Measurements from ENCODE around the gene SEMA7A. TPM values are rescaled to one million over a fixed set of nuclear protein-coding genes. Genes with fewer than 3 reads are reported as not detected.

SEMA7A gene
- total and polyA plus RNA-seq, 2 donors from 2014 or later: 2.8 to 3.6 TPM

GRCh38 chr15:74443100-74443909 lies 9.5 kb upstream of the SEMA7A start:
- intact Hi-C loops (cut with DNase I): no loop called here
- FAIRE-seq: no peak
- no peak overlapping the region for H3K9ac ChIP-seq (ENCODE audit: low read length in 3 of 3)

GRCh38 chr15:74442604-74443003 lies 8.8 kb upstream of the SEMA7A start:
- H3K9ac ChIP-seq (ENCODE audit: low read length in 3 of 3): no peak overlapping the region
- H3K36me3 ChIP-seq (ENCODE audit: control insufficient read depth in 2 of 3, insufficient read depth in 3 of 3, low read length in 3 of 3): peaks cover 0 to 11% (median 6%) of the 10 kb centered on the region in 3 donors
- no peak overlapping the region for H3K27ac ChIP-seq (ENCODE audit: low read depth in 2 of 2, low read length in 2 of 2)
- no peak for DNase-seq
- TF ChIP-seq CTCF (IDR thresholded peaks at IDR 0.05; ENCODE audit: borderline replicate concordance, extremely low read depth, insufficient read depth): no peak
- peaks cover 0 to 5% (median 0%) of the 10 kb centered on the region in 3 donors for H3K4me1 ChIP-seq (ENCODE audit: control insufficient read depth in 2 of 3, insufficient read depth in 2 of 3, low read depth in 1 of 3, low read length in 3 of 3)
- no peaks in the 10 kb centered on the region for H3K27me3 ChIP-seq (ENCODE audit: control insufficient read depth, insufficient read depth, low read length)
- intact Hi-C loops (cut with DNase I): no loop called here
- H3K9me3 ChIP-seq (ENCODE audit: control insufficient read depth in 2 of 3, insufficient read depth in 1 of 3, low read length in 3 of 3): no peaks in the 10 kb centered on the region
- FAIRE-seq: no peak
- no peak overlapping the region for H3K4me3 ChIP-seq (ENCODE audit: low read length in 3 of 3)

More at GRCh38 chr15:74443100-74443909, 9.5 kb upstream of the SEMA7A start:
- Histone ChIP-seq H3K36me3 (ENCODE audit: control insufficient read depth in 2 of 3, insufficient read depth in 3 of 3, low read length in 3 of 3) (peaks cover 2 to 11% (median 10%) of the 10 kb centered on the region in 3 donors), H3K4me1 (ENCODE audit: control insufficient read depth in 2 of 3, insufficient read depth in 2 of 3, low read depth in 1 of 3, low read length in 3 of 3) (peaks cover 0 to 5% (median 0%) of the 10 kb centered on the region in 3 donors), H3K27me3 (ENCODE audit: control insufficient read depth, insufficient read depth, low read length) (no peaks in the 10 kb centered on the region), H3K4me3 (ENCODE audit: low read length in 3 of 3) (no peak overlapping the region), H3K9me3 (ENCODE audit: control insufficient read depth in 2 of 3, insufficient read depth in 1 of 3, low read length in 3 of 3) (no peaks in the 10 kb centered on the region), H3K27ac (ENCODE audit: low read depth in 2 of 2, low read length in 2 of 2) (no peak overlapping the region)
- DNase-seq: peak in 1 of 5 donors; percentile 30
- no peak for TF ChIP-seq CTCF (IDR thresholded peaks at IDR 0.05; ENCODE audit: borderline replicate concordance, extremely low read depth, insufficient read depth)

- FAIRE-seq (no peak), DNase-seq (no peak)
- Histone ChIP-seq H3K4me1 (ENCODE audit: control insufficient read depth in 2 of 3, insufficient read depth in 2 of 3, low read depth in 1 of 3, low read length in 3 of 3) (peaks cover 0 to 5% (median 0%) of the 10 kb centered on the region in 3 donors), H3K9me3 (ENCODE audit: control insufficient read depth in 2 of 3, insufficient read depth in 1 of 3, low read length in 3 of 3) (no peaks in the 10 kb centered on the region), H3K4me3 (ENCODE audit: low read length in 3 of 3) (no peak overlapping the region), H3K9ac (ENCODE audit: low read length in 3 of 3) (no peak overlapping the region), H3K36me3 (ENCODE audit: control insufficient read depth in 2 of 3, insufficient read depth in 3 of 3, low read length in 3 of 3) (peaks cover 0 to 10% (median 3%) of the 10 kb centered on the region in 3 donors), H3K27me3 (ENCODE audit: control insufficient read depth, insufficient read depth, low read length) (no peaks in the 10 kb centered on the region), H3K27ac (ENCODE audit: low read depth in 2 of 2, low read length in 2 of 2) (no peak overlapping the region)
- intact Hi-C loops (cut with DNase I): no loop called here
- no peak for TF ChIP-seq CTCF (IDR thresholded peaks at IDR 0.05; ENCODE audit: borderline replicate concordance, extremely low read depth, insufficient read depth)
Measured at GRCh38 chr15:74442063-74442462, 8.3 kb upstream of the SEMA7A start.

All from kidney (tissue), 14 donors.